ENCODE data around the gene NUDC. TPM values are rescaled to one million over a fixed set of nuclear protein-coding genes. Genes with fewer than 3 reads are reported as not detected.

NUDC gene
- total and polyA plus RNA-seq, 4 donors = 39.3 to 77.8 (median 64.4) TPM

- WGBS, 2 donors = 68 to 94% methylated on average over 2 of the region's 2 CpGs
- Histone ChIP-seq H3K27ac (ENCODE audit: low read depth in 1 of 2, low read length in 1 of 2) (peak overlapping the region in 1 of 2 donors; percentile 5), H3K36me3 (ENCODE audit: control insufficient read depth in 4 of 4, insufficient read depth in 4 of 4, low read length in 4 of 4) (no peaks in the 10 kb centered on the region), H3K9ac (ENCODE audit: insufficient read depth in 1 of 2, low read length in 2 of 2) (no peak overlapping the region), H3K4me1 (ENCODE audit: control insufficient read depth in 5 of 5, insufficient read depth in 5 of 5, low read length in 5 of 5) (peaks cover 0 to 8% (median 0%) of the 10 kb centered on the region in 5 donors), H3K4me3 (no peak overlapping the region), H3K27me3 (ENCODE audit: control insufficient read depth in 3 of 3, insufficient read depth in 3 of 3, low read length in 2 of 3) (no peaks in the 10 kb centered on the region), H3K9me3 (ENCODE audit: control insufficient read depth in 4 of 4, insufficient read depth in 3 of 4, low read length in 3 of 4) (no peaks in the 10 kb centered on the region)
- DNase-seq (no peak), ATAC-seq (ENCODE audit: insufficient read depth, low FRiP score) (no peak)
- TF ChIP-seq CTCF (IDR thresholded peaks at IDR 0.05; ENCODE audit: control extremely low read depth, extremely low read depth) = no peak
Observed at GRCh38 chr1:26912147-26912490, 9.4 kb upstream of the NUDC start.

GRCh38 chr1:26913389-26913753, 8.2 kb upstream of the NUDC start:
- Histone ChIP-seq H3K27me3 (ENCODE audit: control insufficient read depth in 3 of 3, insufficient read depth in 3 of 3, low read length in 2 of 3) (no peaks in the 10 kb centered on the region), H3K36me3 (ENCODE audit: control insufficient read depth in 4 of 4, insufficient read depth in 4 of 4, low read length in 4 of 4) (no peaks in the 10 kb centered on the region), H3K4me3 (no peak overlapping the region), H3K4me1 (ENCODE audit: control insufficient read depth in 5 of 5, insufficient read depth in 5 of 5, low read length in 5 of 5) (peaks cover 0 to 8% (median 0%) of the 10 kb centered on the region in 5 donors), H3K27ac (ENCODE audit: low read depth in 1 of 2, low read length in 1 of 2) (peak overlapping the region; percentile 83 to 86), H3K9me3 (ENCODE audit: control insufficient read depth in 4 of 4, insufficient read depth in 3 of 4, low read length in 3 of 4) (no peaks in the 10 kb centered on the region), H3K9ac (ENCODE audit: insufficient read depth in 1 of 2, low read length in 2 of 2) (peak overlapping the region in 1 of 2 donors; percentile 23)
- TF ChIP-seq CTCF (IDR thresholded peaks at IDR 0.05; ENCODE audit: control extremely low read depth, extremely low read depth) = no peak
- DNase-seq (no peak), ATAC-seq (ENCODE audit: insufficient read depth, low FRiP score) (no peak)
- 54 to 65% methylated on average over 5 of the region's 5 CpGs for WGBS, 2 donors

GRCh38 chr1:26913754-26914619, 7.6 kb upstream of the NUDC start, which contains the start of gene NR0B2:
NR0B2 (minus strand) TSS chr1:26913975; CDS start chr1:26913940, 35 bp downstream.
- Histone ChIP-seq H3K9me3 (ENCODE audit: control insufficient read depth in 4 of 4, insufficient read depth in 3 of 4, low read length in 3 of 4) (no peaks in the 10 kb centered on the region), H3K9ac (ENCODE audit: insufficient read depth in 1 of 2, low read length in 2 of 2) (peak within 1 kb of the TSS in 1 of 2 donors; percentile 23), H3K27ac (ENCODE audit: low read depth in 1 of 2, low read length in 1 of 2) (peak within 1 kb of the TSS; percentile 83 to 86), H3K4me3 (peak within 1 kb of the TSS; percentile 34), H3K27me3 (ENCODE audit: control insufficient read depth in 3 of 3, insufficient read depth in 3 of 3, low read length in 2 of 3) (no peaks in the 10 kb centered on the region), H3K4me1 (ENCODE audit: control insufficient read depth in 5 of 5, insufficient read depth in 5 of 5, low read length in 5 of 5) (peaks cover 0 to 8% (median 0%) of the 10 kb centered on the region in 5 donors), H3K36me3 (ENCODE audit: control insufficient read depth in 4 of 4, insufficient read depth in 4 of 4, low read length in 4 of 4) (no peaks in the 10 kb centered on the region)
- ATAC-seq (ENCODE audit: insufficient read depth, low FRiP score) (peak; percentile 75), DNase-seq (peak; percentile 55 to 80 (median 79))
- 62 to 81% methylated on average over 16 of the region's 16 CpGs for WGBS, 2 donors
- no peak for TF ChIP-seq CTCF (IDR thresholded peaks at IDR 0.05; ENCODE audit: control extremely low read depth, extremely low read depth)

All from lung (tissue), 12 donors.